SU-DHL-6 (cell line): Measurements from ENCODE around the gene CCND3.

Experiments used
- EZH2phosphoT487 ChIP-seq: fragments of 200-600 bp; sonication (generic), shearing (Covaris generic); conservative IDR thresholded peaks from 2 replicates; pipeline ENCODE4 v1.6.1; 2018; ENCODE audit warnings: mild to moderate bottlenecking, antibody characterized with exemption, low read length, moderate library complexity, mixed read lengths
- TF ChIP-seq, protein P1 (sequence below): fragments of 200-600 bp; sonication (generic); IDR thresholded peaks from one replicate; pipeline ENCODE4 v1.5.1; 2017; ENCODE audit warnings: antibody characterized with exemption, mild to moderate bottlenecking, low read length, moderate library complexity; ENCODE audit not compliant: insufficient read depth, poor library complexity, severe bottlenecking

DNA sequence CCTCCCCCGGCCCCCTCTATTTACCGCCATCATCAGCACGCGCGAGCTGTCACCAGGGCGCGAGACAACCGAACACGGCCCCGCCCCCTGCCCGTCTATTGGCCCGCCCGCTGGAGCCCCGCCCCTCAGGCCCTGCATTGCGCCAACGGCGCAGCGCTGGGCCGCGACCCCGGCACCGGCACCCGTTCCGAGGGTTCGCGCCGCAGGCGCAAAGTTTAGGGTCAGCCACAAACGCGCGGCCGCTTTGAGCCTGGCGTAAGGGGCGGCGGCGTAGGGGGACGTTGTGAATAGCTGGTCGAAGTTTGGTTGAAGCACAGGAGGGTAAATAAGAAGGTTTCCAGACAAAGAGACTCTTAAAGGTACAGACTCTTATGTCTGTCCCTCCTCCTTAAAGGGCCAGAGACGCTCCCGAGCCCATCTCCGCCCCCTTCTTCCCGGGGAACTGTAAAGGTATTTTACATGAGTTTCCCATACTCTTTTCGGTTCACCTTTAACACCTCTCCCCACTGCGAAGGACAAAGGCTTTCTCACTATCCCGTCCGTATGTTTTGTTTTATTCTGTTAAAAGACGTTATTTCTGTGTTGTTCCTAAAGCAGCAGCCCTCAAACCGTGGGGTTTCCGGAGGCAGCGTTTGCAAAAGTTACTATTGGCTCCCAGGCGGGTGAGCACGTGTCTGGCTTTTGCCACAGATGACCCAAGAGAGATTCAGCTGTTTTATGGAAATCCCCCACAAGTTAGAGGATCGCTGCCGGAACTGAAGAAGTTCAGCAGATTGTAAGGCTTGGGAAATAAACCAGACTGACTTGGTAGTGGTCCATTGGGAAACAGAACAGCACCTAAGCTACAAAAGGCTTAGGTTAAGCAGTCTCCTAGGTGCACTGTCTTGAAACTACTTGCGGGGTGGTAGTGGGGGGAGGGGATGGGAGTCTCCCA lies 46.0 kb downstream of the CCND3 start, which contains the start of gene USP49:
- TF ChIP-seq, protein P1, sequence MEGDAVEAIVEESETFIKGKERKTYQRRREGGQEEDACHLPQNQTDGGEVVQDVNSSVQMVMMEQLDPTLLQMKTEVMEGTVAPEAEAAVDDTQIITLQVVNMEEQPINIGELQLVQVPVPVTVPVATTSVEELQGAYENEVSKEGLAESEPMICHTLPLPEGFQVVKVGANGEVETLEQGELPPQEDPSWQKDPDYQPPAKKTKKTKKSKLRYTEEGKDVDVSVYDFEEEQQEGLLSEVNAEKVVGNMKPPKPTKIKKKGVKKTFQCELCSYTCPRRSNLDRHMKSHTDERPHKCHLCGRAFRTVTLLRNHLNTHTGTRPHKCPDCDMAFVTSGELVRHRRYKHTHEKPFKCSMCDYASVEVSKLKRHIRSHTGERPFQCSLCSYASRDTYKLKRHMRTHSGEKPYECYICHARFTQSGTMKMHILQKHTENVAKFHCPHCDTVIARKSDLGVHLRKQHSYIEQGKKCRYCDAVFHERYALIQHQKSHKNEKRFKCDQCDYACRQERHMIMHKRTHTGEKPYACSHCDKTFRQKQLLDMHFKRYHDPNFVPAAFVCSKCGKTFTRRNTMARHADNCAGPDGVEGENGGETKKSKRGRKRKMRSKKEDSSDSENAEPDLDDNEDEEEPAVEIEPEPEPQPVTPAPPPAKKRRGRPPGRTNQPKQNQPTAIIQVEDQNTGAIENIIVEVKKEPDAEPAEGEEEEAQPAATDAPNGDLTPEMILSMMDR, result no peak
- no peak for TF ChIP-seq EZH2phosphoT487
